B cell (primary cell): ENCODE data around the gene PTCD3. TPM values are rescaled to one million over a fixed set of nuclear protein-coding genes. Genes with fewer than 3 reads are reported as not detected.

ENCODE experiments used
- ATAC-seq: fragments of 200-7000 bp; cut with Tn5 transposase; one replicate; pipeline ENCODE4 v1.10.0; 2021; ENCODE audit warnings: low read depth, mild to moderate bottlenecking, moderate number of reproducible peaks, moderate library complexity
- CTCF ChIA-PET: fragments of 350-600 bp; sonication (Branson Sonifier 250); formaldehyde crosslinking; loops from one replicate; lab custom pipeline; 2021; ENCODE audit warnings: antibody characterized with exemption, inconsistent platforms; lab: Charles Lee
- POLR2A ChIA-PET: fragments of 350-600 bp; sonication (Branson Sonifier 250); formaldehyde crosslinking; loops from one replicate; lab custom pipeline; 2021; ENCODE audit warnings: antibody characterized with exemption; lab: Charles Lee
- DNase-seq: peaks from one replicate; pipeline ENCODE4 v3.0.0; 2013
- H2AFZ ChIP-seq: 2 replicates; pipeline ENCODE4 v1.6.1; 2012; ENCODE audit warnings: mild to moderate bottlenecking, low read depth, low read length; ENCODE audit not compliant: insufficient read depth, poor library complexity, severe bottlenecking
- H3K27ac ChIP-seq, 2 donors: 1 replicate in 1 of 2; 2 replicates in 1 of 2; pipeline ENCODE4 v1.5.1; 2012 to 2013; ENCODE audit warnings: low read length in 2 of 2, mild to moderate bottlenecking in 2 of 2, moderate library complexity in 1 of 2
- H3K27me3 ChIP-seq, 4 experiments: fragments of 200-600 bp in 1 of 4; sonication (generic) in 1 of 4; replicated peaks in 1 of 4; 1 replicate in 2 of 4; 2 replicates in 2 of 4; pipeline versions ENCODE4 v1.6.1 to v1.7.0; 2013 to 2016; ENCODE audit warnings: low read length in 3 of 4, mild to moderate bottlenecking in 2 of 4, mixed read lengths in 1 of 4, moderate library complexity in 1 of 4; ENCODE audit not compliant: insufficient read depth in 4 of 4, control insufficient read depth in 3 of 4; ENCODE audit errors: control extremely low read depth in 1 of 4
- H3K36me3 ChIP-seq, 2 experiments: replicated peaks in 1 of 2; 1 replicate in 1 of 2; 2 replicates in 1 of 2; pipeline versions ENCODE4 v1.6.1 to v1.7.1; 2013; ENCODE audit warnings: low read length in 1 of 2; ENCODE audit not compliant: insufficient read depth in 2 of 2, control insufficient read depth in 1 of 2; ENCODE audit errors: control extremely low read depth in 1 of 2, extremely low read depth in 1 of 2
- H3K4me1 ChIP-seq, 2 donors: fragments of 200-600 bp in 1 of 2; sonication (generic) in 1 of 2; 1 replicate in 1 of 2; 2 replicates in 1 of 2; pipeline versions ENCODE4 v1.5.1 to v1.6.1; 2013 to 2017; ENCODE audit warnings: low read length in 2 of 2; ENCODE audit not compliant: control insufficient read depth in 2 of 2, insufficient read depth in 2 of 2
- H3K4me2 ChIP-seq: replicated peaks from 2 replicates; pipeline ENCODE3; 2012; ENCODE audit warnings: mild to moderate bottlenecking, low read depth, low read length; ENCODE audit not compliant: poor library complexity, severe bottlenecking
- H3K4me3 ChIP-seq, 5 experiments: fragments of 200-600 bp in 1 of 5; sonication (generic) in 1 of 5; 1 replicate in 3 of 5; 2 replicates in 2 of 5; pipeline versions ENCODE4 v1.5.1 to v1.7.0; 2011 to 2016; ENCODE audit warnings: low read length in 4 of 5, mild to moderate bottlenecking in 4 of 5, low read depth in 2 of 5, control low read depth in 1 of 5, moderate library complexity in 1 of 5; ENCODE audit not compliant: insufficient read depth in 1 of 5; ENCODE audit errors: control extremely low read depth in 1 of 5, extremely low read depth in 1 of 5
- H3K79me2 ChIP-seq: fragments of 200-600 bp; sonication (generic); one replicate; pipeline ENCODE4 v1.6.0; 2016; ENCODE audit warnings: low read length; ENCODE audit not compliant: control insufficient read depth, insufficient read depth
- H3K9ac ChIP-seq: fragments of 200-600 bp; sonication (generic); 2 replicates; pipeline ENCODE4 v1.6.1; 2017; ENCODE audit warnings: mild to moderate bottlenecking, low read length, moderate library complexity
- H3K9me3 ChIP-seq, 3 donors: one replicate each; pipeline versions ENCODE4 v1.6.1 to v1.7.1; 2013; ENCODE audit warnings: low read length in 2 of 3; ENCODE audit not compliant: control insufficient read depth in 2 of 3, insufficient read depth in 1 of 3; ENCODE audit errors: control extremely low read depth in 1 of 3
- H4K20me1 ChIP-seq: 2 replicates; pipeline ENCODE4 v1.6.0; 2012; ENCODE audit warnings: mild to moderate bottlenecking, low read length; ENCODE audit not compliant: insufficient read depth, control insufficient read depth, poor library complexity, severe bottlenecking
- H3K27ac Mint-ChIP-seq: one replicate; pipeline ENCODE4 v1.8.0; 2021; ENCODE audit warnings: mixed read lengths
- H3K27me3 Mint-ChIP-seq: one replicate; pipeline ENCODE4 v1.8.0; 2021; ENCODE audit warnings: mixed read lengths
- H3K4me1 Mint-ChIP-seq: one replicate; pipeline ENCODE4 v1.8.0; 2021; ENCODE audit warnings: mixed read lengths
- H3K4me3 Mint-ChIP-seq: one replicate; pipeline ENCODE4 v1.8.0; 2021; ENCODE audit warnings: mixed read lengths
- H3K9me3 Mint-ChIP-seq: one replicate; pipeline ENCODE4 v1.8.0; 2022; ENCODE audit warnings: mixed read lengths; ENCODE audit not compliant: insufficient read depth
- CTCF ChIP-seq: fragments of 200-600 bp; IDR thresholded peaks from one replicate; pipeline ENCODE4 v1.8.0; 2022; ENCODE audit warnings: antibody characterized with exemption, mild to moderate bottlenecking
- EZH2 ChIP-seq: IDR thresholded peaks from 2 replicates; pipeline ENCODE4 v1.6.1; 2012; ENCODE audit warnings: borderline replicate concordance, low read depth, mild to moderate bottlenecking, moderate library complexity, low read length; ENCODE audit not compliant: insufficient read depth, poor library complexity, severe bottlenecking
- WGBS: methylation state at CpG from one replicate; pipeline ENCODE4 v1.1.5; 2013; ENCODE audit warnings: missing lambda C conversion rate; ENCODE audit not compliant: insufficient coverage; 5-methylcytosine and 5-hydroxymethylcytosine counted together
- intact Hi-C: fragments of 100-400 bp; cut with micrococcal nuclease; formaldehyde crosslinking; loops from one replicate; pipeline ENCODE4 v1.10.0; 2022
- polyA plus RNA-seq: library from polyadenylated mRNA; depleted of rRNA; stranded (reverse); fragments of >200 nt; gene quantifications from 2 replicates; pipeline ENCODE4 v1.2.3, GENCODE V29; 2012
- total RNA-seq, 2 donors: library from RNA; stranded (reverse); fragments of 120-200 nt in 1 of 2; gene quantifications; 1 replicate in 1 of 2; 2 replicates in 1 of 2; pipeline versions ENCODE4 v1.2.3 to v1.2.4, GENCODE V29; 2013 to 2022

The PTCD3 gene
- total and polyA plus RNA-seq, 2 donors (not counting 1 experiment from before 2014, with no cell fraction given), result 61.4 to 174 TPM

- WGBS, result no CpG with 5 or more reads among the region's 4 CpGs
- ATAC-seq, result no peak
Observed at GRCh38 chr2:86134709-86135108, 28.7 kb downstream of the PTCD3 start.

DNA sequence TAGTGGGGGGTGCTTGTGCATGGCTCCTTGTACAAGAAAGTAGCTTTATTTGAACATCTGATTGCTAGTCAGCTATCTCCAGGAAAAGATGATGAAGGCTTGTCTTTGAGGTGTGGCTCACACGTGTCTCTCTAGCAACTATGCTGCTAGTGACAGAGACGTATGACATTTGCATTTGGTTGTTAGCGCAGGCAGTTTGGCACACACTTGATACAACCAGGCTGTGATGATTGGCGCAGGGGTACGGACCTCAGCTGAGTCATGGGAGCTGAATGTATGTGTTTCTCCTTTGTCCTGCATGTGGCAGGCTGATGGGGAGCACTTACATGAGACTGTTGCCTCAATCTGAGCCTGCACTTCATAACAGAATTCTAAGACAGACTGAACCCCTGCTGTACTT is 29.6 kb downstream of the PTCD3 start:
- Histone ChIP-seq H2AFZ (no peak overlapping the region), H3K79me2 (no peaks in the 10 kb centered on the region), H3K4me3 (no peak overlapping the region), H3K9ac (no peak overlapping the region), H4K20me1 (no peaks in the 10 kb centered on the region), H3K4me2 (no peak overlapping the region), H3K27ac (no peak overlapping the region), H3K36me3 (peaks cover 20 to 92% of the 10 kb centered on the region in 2 experiments), H3K4me1 (no peaks in the 10 kb centered on the region), H3K27me3 (no peaks in the 10 kb centered on the region), H3K9me3 (no peaks in the 10 kb centered on the region)
- ChIA-PET POLR2A (no interaction called here), CTCF (no interaction called here)
- Mint-ChIP-seq H3K4me1 (no peaks in the 10 kb centered on the region), H3K27ac (no peak overlapping the region), H3K9me3 (no peaks in the 10 kb centered on the region), H3K4me3 (no peak overlapping the region), H3K27me3 (no peaks in the 10 kb centered on the region)
- no peak for ATAC-seq
- no peak for DNase-seq
- WGBS, result 91% methylated on average over 3 of the region's 5 CpGs
- intact Hi-C loops, result no loop called here
- TF ChIP-seq CTCF (no peak), EZH2 (no peak)

More at GRCh38 chr2:86134709-86135108, 28.7 kb downstream of the PTCD3 start:
- peaks cover 0 to 6% of the 10 kb centered on the region in 2 donors for H3K4me1 ChIP-seq
- Mint-ChIP-seq H3K4me3 (no peak overlapping the region), H3K9me3 (no peaks in the 10 kb centered on the region), H3K27ac (no peak overlapping the region), H3K27me3 (no peaks in the 10 kb centered on the region), H3K4me1 (peaks cover 7% of the 10 kb centered on the region)
- no peak overlapping the region for H2AFZ ChIP-seq
- no peaks in the 10 kb centered on the region for H3K27me3 ChIP-seq
- H3K79me2 ChIP-seq, result no peaks in the 10 kb centered on the region
- no peak overlapping the region for H3K4me2 ChIP-seq
- H3K9ac ChIP-seq, result no peak overlapping the region
- H3K36me3 ChIP-seq, result peaks cover 23 to 94% of the 10 kb centered on the region in 2 experiments
- POLR2A ChIA-PET, result no interaction called here
- no peaks in the 10 kb centered on the region for H3K9me3 ChIP-seq
- H3K27ac ChIP-seq, result no peak overlapping the region
- no peaks in the 10 kb centered on the region for H4K20me1 ChIP-seq
- CTCF ChIA-PET, result no interaction called here
- H3K4me3 ChIP-seq, result no peak overlapping the region
- TF ChIP-seq EZH2 (no peak), CTCF (no peak)
- no peak for DNase-seq
- intact Hi-C loops, result no loop called here
